IPS-15b (cell line): Measurements from ENCODE around the gene SRXN1.

ENCODE experiments used
- H3K27me3 ChIP-seq: one replicate; pipeline ENCODE4 v1.6.1; 2013; ENCODE audit warnings: low read length; ENCODE audit not compliant: control insufficient read depth, insufficient read depth
- H3K36me3 ChIP-seq: one replicate; pipeline ENCODE4 v1.6.1; 2013; ENCODE audit warnings: low read length; ENCODE audit not compliant: control insufficient read depth, insufficient read depth
- H3K4me1 ChIP-seq: one replicate; pipeline ENCODE4 v1.6.1; 2013; ENCODE audit warnings: mild to moderate bottlenecking, low read length; ENCODE audit not compliant: control insufficient read depth, insufficient read depth
- H3K4me3 ChIP-seq: one replicate; pipeline ENCODE4 v1.5.1; 2013; ENCODE audit warnings: low read depth, low read length
- H3K9ac ChIP-seq: one replicate; pipeline ENCODE4 v1.6.1; 2013; ENCODE audit warnings: low read depth, mild to moderate bottlenecking, low read length
- H3K9me3 ChIP-seq: one replicate; pipeline ENCODE4 v1.6.1; 2013; ENCODE audit warnings: mild to moderate bottlenecking, low read length; ENCODE audit not compliant: control insufficient read depth, insufficient read depth

The SRXN1 gene

DNA sequence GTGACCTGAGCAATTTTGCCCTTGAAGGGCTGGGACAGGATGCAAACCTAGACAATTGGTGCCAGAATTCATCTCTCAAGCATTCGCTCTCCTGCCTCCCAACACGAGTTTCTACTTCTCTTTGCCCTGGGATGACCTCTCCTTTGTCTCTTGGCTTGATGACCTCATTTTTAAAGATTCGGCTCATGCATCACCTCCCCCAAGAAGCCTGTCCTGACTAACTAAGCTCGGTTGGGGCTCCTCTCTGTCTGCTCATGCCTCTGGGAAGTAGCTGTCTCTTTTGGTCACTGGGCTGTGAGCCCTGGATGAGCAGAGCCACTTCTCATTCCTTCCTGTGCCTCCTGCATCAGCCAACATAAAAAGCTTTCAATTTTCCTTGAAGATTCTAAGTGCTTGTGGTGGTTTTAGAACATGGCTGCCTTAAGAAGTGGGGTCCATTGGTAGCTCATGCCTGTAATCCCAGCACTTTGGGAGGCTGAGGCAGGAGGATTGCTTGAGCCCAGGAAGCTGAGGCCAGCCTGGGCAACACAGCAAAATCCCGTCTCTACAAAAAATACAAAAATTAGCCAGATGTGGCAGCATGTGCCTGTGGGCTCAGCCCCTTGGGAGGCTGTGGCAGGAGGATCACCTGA lies 31.8 kb downstream of the SRXN1 start:
- Histone ChIP-seq H3K4me1 (peaks cover 7% of the 10 kb centered on the region), H3K9ac (no peak overlapping the region), H3K9me3 (no peaks in the 10 kb centered on the region), H3K27me3 (peaks cover 3% of the 10 kb centered on the region), H3K4me3 (no peak overlapping the region), H3K36me3 (no peaks in the 10 kb centered on the region)

DNA sequence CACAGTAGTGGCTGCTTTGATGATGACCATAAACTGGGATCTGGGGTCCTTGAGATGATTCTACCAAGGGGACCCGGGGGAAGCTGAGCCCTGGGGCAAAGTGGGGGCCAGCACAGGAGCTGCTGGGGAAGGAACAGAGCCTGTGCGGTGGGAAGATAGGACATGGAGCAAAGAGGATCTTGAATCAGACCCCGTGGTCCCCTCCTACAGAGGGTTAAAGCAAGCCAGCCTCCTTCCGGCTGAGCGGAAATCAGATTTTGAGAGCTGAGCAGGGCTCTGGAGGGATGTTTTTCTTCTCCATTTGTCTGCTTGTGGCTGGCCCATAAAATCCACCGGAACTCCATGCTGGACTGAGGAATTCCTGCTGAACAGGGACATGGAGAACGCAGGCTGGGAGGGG lies 32.8 kb downstream of the SRXN1 start:
- no peaks in the 10 kb centered on the region for H3K36me3 ChIP-seq
- peaks cover 3% of the 10 kb centered on the region for H3K27me3 ChIP-seq
- no peaks in the 10 kb centered on the region for H3K9me3 ChIP-seq
- no peak overlapping the region for H3K9ac ChIP-seq
- H3K4me1 ChIP-seq = peaks cover 7% of the 10 kb centered on the region
- H3K4me3 ChIP-seq = no peak overlapping the region

GRCh38 chr20:618980-619379 lies 34.0 kb downstream of the SRXN1 start:
- Histone ChIP-seq H3K4me3 (no peak overlapping the region), H3K36me3 (no peaks in the 10 kb centered on the region), H3K9me3 (no peaks in the 10 kb centered on the region), H3K27me3 (peaks cover 3% of the 10 kb centered on the region), H3K9ac (no peak overlapping the region), H3K4me1 (peaks cover 7% of the 10 kb centered on the region)

GRCh38 chr20:617934-618690 lies 34.9 kb downstream of the SRXN1 start:
- H3K36me3 ChIP-seq = no peaks in the 10 kb centered on the region
- H3K9ac ChIP-seq = no peak overlapping the region
- H3K9me3 ChIP-seq = no peaks in the 10 kb centered on the region
- peaks cover 3% of the 10 kb centered on the region for H3K27me3 ChIP-seq
- H3K4me3 ChIP-seq = no peak overlapping the region
- peaks cover 7% of the 10 kb centered on the region for H3K4me1 ChIP-seq

DNA sequence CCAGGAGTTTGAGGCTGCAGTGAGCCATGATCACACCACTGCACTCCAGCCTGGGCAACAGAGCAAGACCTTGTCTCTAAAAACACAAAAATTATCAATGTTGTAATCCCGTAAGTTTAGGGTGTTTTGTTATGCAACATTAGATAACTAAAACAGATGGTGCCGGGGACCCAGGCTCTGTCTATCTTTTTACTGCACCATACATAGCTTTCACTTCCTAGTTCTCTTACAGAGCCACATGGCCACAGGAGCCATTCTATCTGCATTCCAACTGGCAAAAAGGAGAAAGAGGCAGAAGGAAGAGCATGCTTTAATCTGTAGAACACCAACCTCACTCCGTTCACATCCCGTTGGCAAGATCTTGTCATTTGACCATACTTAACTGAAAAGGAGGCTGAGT lies 37.5 kb downstream of the SRXN1 start:
- Histone ChIP-seq H3K9me3 (no peaks in the 10 kb centered on the region), H3K9ac (no peak overlapping the region), H3K4me1 (peaks cover 4% of the 10 kb centered on the region), H3K4me3 (no peak overlapping the region), H3K27me3 (peaks cover 13% of the 10 kb centered on the region), H3K36me3 (no peaks in the 10 kb centered on the region)

- Histone ChIP-seq H3K36me3 (peaks cover 3% of the 10 kb centered on the region), H3K9ac (no peak overlapping the region), H3K4me3 (no peak overlapping the region), H3K9me3 (no peaks in the 10 kb centered on the region), H3K27me3 (peaks cover 29% of the 10 kb centered on the region), H3K4me1 (peaks cover 7% of the 10 kb centered on the region)
Measured at GRCh38 chr20:611843-612185, 41.2 kb downstream of the SRXN1 start.

- H3K9ac ChIP-seq = no peak overlapping the region
Measured at GRCh38 chr20:611047-611842, 41.8 kb downstream of the SRXN1 start.

DNA sequence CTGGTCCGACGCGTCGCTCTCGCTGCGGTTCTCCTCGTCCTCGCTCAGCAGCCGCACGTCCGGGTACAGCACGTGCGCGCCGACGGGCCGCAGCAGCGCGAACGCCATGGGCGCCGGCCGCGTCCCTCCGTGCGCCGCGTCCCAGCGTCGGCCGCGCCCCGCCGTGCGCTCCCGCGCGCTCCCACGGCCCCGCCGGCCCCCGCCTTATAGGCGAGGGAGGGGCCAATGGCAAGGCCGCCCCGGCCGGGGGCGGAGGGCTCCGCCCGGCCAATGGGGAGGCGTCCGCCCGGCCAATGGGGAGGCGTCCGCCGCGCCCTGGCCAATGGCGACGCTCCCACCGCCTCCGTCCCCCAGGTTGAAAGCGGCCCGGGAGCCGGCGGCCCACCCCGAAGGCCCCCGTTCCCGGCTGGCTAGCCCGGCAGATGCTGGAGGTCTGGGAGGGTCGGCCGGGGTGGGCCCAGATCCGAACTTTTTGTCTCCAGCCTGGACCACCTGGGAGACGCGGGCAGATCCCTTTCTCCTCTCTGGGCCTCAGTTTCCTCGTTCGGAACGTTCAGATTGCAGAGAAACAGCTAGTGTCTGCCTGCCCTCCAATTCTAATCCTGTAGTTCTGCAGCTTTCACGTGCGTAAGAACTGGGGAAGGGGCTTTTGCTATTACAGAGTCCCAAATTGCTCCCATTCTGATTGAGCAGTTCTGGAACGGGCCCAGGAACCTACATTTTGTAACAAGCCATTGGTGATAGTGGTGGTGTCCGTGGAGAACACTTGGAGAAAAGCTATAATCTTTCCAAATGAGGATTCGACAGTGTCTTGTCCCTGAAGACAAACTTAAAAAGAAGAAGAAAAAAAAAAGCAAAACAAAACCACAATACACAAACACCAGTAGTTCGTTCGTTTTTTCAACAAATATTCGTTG lies 42.6 kb downstream of the SRXN1 start, which contains the start of gene TCF15:
Gene TCF15 (minus strand): TSS at position 180 of the 917 bp plus-strand sequence. CDS start 72 bp downstream, at position 108.
- Histone ChIP-seq H3K4me1 (peaks cover 7% of the 10 kb centered on the region), H3K27me3 (peaks cover 29% of the 10 kb centered on the region), H3K4me3 (peak within 1 kb of the TSS; percentile 65), H3K36me3 (peaks cover 3% of the 10 kb centered on the region), H3K9me3 (no peaks in the 10 kb centered on the region), H3K9ac (no peak within 1 kb of the TSS)

More at GRCh38 chr20:611047-611842, 41.8 kb downstream of the SRXN1 start:
- Histone ChIP-seq H3K4me3 (no peak overlapping the region), H3K9me3 (no peaks in the 10 kb centered on the region), H3K27me3 (peaks cover 29% of the 10 kb centered on the region), H3K4me1 (peaks cover 7% of the 10 kb centered on the region), H3K36me3 (peaks cover 3% of the 10 kb centered on the region)

- H3K9me3 ChIP-seq = no peaks in the 10 kb centered on the region
- H3K27me3 ChIP-seq = peaks cover 29% of the 10 kb centered on the region
- peaks cover 7% of the 10 kb centered on the region for H3K4me1 ChIP-seq
- H3K4me3 ChIP-seq = peak overlapping the region; percentile 65
- H3K9ac ChIP-seq = no peak overlapping the region
- peaks cover 6% of the 10 kb centered on the region for H3K36me3 ChIP-seq
Measured at GRCh38 chr20:609371-609964, 43.5 kb downstream of the SRXN1 start.

DNA sequence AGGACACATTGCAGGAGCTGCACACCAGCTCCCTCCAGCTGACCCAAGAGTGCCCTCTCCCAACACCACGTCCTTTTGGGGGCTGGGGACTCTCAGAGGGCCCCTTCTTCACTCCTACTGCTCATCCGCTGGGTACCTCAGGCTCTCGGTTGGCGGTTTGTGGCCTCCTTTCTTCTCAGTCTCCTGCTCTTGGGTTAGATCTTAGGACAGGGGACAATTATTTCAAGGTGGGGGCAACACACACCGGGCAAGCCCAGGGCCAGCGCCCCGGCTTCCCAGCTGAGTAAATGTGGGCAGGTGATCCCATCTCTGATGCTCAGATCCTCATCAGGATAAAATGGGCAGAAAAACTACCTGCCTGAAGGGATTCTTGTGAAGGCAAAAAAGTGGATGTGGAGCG lies 44.0 kb downstream of the SRXN1 start:
- no peaks in the 10 kb centered on the region for H3K9me3 ChIP-seq
- no peak overlapping the region for H3K9ac ChIP-seq
- peak overlapping the region; percentile 65 for H3K4me3 ChIP-seq
- peaks cover 7% of the 10 kb centered on the region for H3K4me1 ChIP-seq
- peaks cover 6% of the 10 kb centered on the region for H3K36me3 ChIP-seq
- H3K27me3 ChIP-seq = peaks cover 29% of the 10 kb centered on the region

GRCh38 chr20:607476-607875 lies 45.5 kb downstream of the SRXN1 start:
- peaks cover 29% of the 10 kb centered on the region for H3K27me3 ChIP-seq
- H3K4me3 ChIP-seq = no peak overlapping the region
- peaks cover 7% of the 10 kb centered on the region for H3K4me1 ChIP-seq
- peaks cover 6% of the 10 kb centered on the region for H3K36me3 ChIP-seq
- no peaks in the 10 kb centered on the region for H3K9me3 ChIP-seq
- H3K9ac ChIP-seq = no peak overlapping the region
